GM12872 (cell line): Measurements from ENCODE around the gene CD9.
A peak's percentile ranks its signal among the peaks of the same experiment; 100 is the strongest.

ENCODE experiments used
- CTCF ChIP-seq: IDR thresholded peaks from 3 replicates; pipeline ENCODE4 v1.5.1; 2011; ENCODE audit warnings: low read depth, mild to moderate bottlenecking, low read length, moderate library complexity; ENCODE audit not compliant: insufficient read depth

The CD9 gene

GRCh38 chr12:6202846-6203245 is 2.6 kb downstream of the CD9 start:
- TF ChIP-seq CTCF, result no peak

- TF ChIP-seq CTCF, result no peak
Observed at GRCh38 chr12:6203601-6204000, 3.4 kb downstream of the CD9 start.

- 0 out of 3 replicates have a peak, but pooled peaks have one; percentile 13 for TF ChIP-seq CTCF
Observed at GRCh38 chr12:6204533-6205143, 4.4 kb downstream of the CD9 start.

DNA sequence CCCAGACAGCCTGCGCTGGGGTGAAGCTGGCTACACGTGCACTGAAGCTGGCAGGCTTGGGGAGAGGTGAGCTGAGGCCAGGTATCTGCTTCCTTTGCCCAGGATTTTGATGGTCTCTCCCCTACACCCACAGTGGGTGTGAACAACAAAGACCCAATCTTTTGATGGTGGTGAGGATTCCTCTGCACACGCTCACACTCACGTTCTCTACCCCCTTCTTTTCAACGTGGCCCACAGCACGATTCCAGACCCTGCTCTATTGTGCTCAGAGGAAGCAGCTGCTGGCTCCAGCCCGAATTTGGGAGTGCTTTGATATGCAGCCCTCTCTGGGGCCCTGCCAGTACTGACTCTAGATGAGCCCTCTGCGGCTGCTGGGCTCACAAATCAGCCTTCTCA is 4.9 kb downstream of the CD9 start:
- no peak for TF ChIP-seq CTCF

DNA sequence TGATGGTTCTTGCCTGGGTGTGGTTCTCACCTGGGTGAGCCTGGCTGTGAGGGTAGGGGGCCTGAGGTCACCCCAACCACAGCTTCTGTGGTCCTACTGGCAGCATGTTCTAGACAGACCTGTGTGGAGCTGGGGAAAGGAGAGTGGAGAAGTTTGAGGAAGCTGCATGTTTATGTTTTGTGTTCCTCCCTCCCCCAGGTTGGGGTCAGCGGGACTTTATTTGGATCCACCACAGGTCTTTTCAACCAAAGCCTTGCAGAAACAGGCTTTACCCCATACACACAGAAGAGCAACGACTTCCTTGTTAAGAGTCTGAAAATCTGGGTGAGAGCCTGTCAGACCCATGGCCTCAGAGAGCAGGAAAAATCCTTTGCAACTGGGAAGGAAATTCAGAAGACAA is 5.6 kb downstream of the CD9 start:
- TF ChIP-seq CTCF, result no peak

GRCh38 chr12:6206327-6206726 is 6.1 kb downstream of the CD9 start:
- no peak for TF ChIP-seq CTCF

GRCh38 chr12:6207259-6207925 is 7.2 kb downstream of the CD9 start:
- TF ChIP-seq CTCF, result no peak

DNA sequence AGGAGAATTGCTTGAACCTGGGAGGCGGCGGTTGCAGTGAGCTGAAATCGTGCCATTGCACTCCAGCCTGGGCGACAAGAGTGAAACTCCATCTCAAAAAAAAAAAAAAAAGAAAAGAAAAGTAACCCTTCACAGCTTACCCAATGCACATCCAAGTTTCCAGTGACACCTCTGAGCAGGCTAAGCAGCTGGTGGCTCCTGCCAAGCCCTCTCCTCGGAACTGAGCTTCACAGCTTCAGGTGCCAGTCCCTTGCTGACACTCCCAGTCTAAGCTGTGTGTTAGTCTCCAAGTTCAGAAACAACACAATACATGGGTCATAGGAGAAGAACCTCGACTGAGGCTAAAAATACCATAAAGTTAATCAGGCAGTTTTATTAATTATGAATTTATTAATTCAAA is 7.9 kb downstream of the CD9 start:
- TF ChIP-seq CTCF, result no peak
